Mucosa of gallbladder (tissue), 1 donor: ENCODE data around the gene KIF26A. TPM values are rescaled to one million over a fixed set of nuclear protein-coding genes. Genes with fewer than 3 reads are reported as not detected.

Experiments used
- DNase-seq: peaks from one replicate; pipeline ENCODE4 v3.0.0-alpha.2; 2020; ENCODE audit warnings: low spot score
- total RNA-seq: library from RNA; stranded (reverse); gene quantifications from one replicate; pipeline ENCODE4 v1.2.1, GENCODE V29; 2021
- donor health status: DM: no; HTN: no; CAD: no.

Gene KIF26A
- total RNA-seq, 1 donor from 2014 or later = 3.7 TPM

DNA sequence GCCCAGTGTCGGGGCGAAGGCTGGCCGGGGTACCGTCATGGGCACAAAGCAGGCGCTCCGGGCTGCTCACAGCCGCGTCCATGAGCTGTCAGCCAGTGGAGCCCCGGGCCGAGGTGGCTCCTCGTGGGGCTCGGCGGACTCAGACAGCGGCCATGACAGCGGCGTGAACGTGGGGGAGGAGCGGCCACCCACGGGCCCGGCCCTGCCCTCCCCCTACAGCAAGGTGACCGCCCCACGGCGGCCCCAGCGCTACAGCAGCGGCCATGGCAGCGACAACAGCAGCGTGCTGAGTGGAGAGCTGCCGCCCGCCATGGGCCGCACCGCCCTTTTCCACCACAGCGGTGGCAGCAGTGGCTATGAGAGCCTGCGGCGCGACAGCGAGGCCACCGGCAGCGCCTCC, 39.0 kb downstream of the KIF26A start:
- DNase-seq = no peak

DNA sequence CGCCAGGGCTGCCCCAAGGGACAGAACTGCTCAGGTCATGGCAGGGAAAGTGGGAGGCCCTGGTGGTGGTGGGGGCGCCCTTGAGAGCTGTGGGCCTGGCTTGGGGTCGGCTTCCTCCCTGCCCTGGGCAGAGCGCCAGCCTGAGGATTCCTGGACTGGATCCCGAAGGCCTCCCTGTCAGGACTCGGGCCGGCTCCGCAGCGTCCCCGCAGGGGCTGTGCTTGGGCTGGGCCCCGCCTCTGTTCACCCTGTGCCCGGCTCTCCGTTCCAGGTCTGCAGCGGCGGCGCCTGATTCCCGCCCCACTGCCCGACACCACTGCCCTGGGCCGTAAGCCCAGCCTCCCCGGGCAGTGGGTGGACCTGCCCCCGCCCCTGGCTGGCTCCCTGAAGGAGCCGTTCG, 39.9 kb downstream of the KIF26A start:
- DNase-seq = no peak

GRCh38 chr14:104179126-104179525, 40.7 kb downstream of the KIF26A start:
- DNase-seq = no peak

- DNase-seq = no peak
These were observed 41.3 kb downstream of the KIF26A start for GRCh38 chr14:104179564-104180129.

GRCh38 chr14:104180561-104181165, 42.3 kb downstream of the KIF26A start:
- DNase-seq = no peak

GRCh38 chr14:104181761-104182530, 43.6 kb downstream of the KIF26A start:
- DNase-seq = no peak

GRCh38 chr14:104182857-104183425, 44.6 kb downstream of the KIF26A start:
- no peak for DNase-seq

- DNase-seq = no peak
These were observed 45.4 kb downstream of the KIF26A start for GRCh38 chr14:104183796-104184195.

- DNase-seq = no peak
These were observed 46.1 kb downstream of the KIF26A start for GRCh38 chr14:104184506-104184905.

DNA sequence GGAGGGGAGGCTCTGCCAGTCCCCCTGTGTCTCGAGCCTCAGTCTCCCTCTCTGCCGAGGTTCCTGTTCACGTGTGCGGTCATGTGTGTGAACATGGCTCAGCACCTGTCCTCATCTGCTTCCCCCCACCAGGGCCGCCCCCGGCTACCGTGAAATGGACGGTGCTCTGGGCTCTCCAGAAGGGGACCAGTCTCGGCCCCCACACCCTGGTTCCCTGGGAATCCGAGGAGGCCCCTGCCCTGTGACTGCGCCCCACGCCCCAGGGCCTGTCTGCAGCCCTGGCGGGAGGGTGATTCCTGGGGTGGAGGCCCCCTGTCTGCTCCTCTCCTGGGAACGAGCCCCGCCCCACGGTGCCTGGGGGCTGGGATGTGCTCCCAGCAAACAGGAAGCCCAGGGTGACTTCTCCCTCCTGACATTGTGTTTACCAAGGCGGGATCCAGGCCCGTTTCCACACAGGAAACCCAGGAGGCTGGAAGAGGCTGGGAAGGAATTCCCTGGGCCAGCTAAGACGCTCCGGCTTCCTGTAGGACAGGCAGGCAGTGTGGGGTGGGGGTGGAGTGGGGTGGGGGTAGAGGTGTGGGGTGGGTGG, 46.6 kb downstream of the KIF26A start:
- no peak for DNase-seq

GRCh38 chr14:104185916-104186495, 47.6 kb downstream of the KIF26A start:
- DNase-seq = no peak

GRCh38 chr14:104186575-104186974, 48.2 kb downstream of the KIF26A start:
- DNase-seq = no peak

- no peak for DNase-seq
These were observed 48.9 kb downstream of the KIF26A start for GRCh38 chr14:104187121-104187889.

GRCh38 chr14:104187931-104188726, 49.7 kb downstream of the KIF26A start:
- no peak for DNase-seq

- no peak for DNase-seq
These were observed 50.5 kb downstream of the KIF26A start for GRCh38 chr14:104188727-104189400.

DNA sequence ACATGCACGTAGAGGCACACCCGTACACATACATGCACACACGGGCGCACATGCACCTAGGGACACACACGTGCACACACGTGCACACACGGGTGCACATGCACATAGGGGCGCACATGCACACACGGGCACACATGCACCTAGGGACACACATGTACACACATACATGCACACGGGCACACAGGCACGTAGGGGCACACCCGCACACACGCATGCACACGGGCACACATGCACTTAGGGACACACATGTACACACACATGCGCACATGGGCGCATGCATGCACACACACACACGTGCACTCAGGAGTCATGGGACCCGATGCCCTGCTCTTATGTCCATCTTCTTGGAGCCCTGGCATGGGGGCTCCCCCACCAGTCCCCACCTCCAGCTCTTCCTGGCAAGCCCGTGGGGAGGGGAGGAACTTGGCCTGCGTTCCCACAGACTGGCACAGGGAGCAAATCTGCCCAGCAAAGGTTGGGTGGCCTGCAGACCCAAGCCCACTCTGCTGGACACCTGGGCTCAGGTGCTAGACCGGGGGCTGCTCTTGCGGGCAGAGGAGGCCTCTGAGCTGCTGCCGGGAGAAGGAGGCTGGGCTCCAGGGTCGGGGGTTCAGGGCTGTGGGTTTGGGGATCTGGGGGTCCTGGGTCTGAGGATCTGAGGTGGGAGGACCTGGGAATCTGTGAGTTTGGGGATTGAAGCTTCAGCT, 51.4 kb downstream of the KIF26A start:
- DNase-seq = no peak

GRCh38 chr14:104190396-104191000, 52.1 kb downstream of the KIF26A start:
- DNase-seq = no peak

- no peak for DNase-seq
These were observed 53.1 kb downstream of the KIF26A start for GRCh38 chr14:104191409-104191997.
